HG03097 (cell line): ENCODE measurements around the gene MTMR1.

Experiments
- ATAC-seq: cut with Tn5 transposase; IDR thresholded peaks from one replicate; pipeline ENCODE4 v1.9.1; 2021; ENCODE audit not compliant: unreplicated experiment, low FRiP score

Gene MTMR1

GRCh38 chrX:150692831-150693724 is at the start of gene MTMR1:
Gene MTMR1, plus strand, starts transcription at chrX:150693396. Its CDS starts 135 bp downstream, at chrX:150693531.
- peak; percentile 38 for ATAC-seq

GRCh38 chrX:150643958-150644357 is 49.2 kb upstream of the MTMR1 start:
- ATAC-seq, result no peak

GRCh38 chrX:150644422-150644821 is 48.8 kb upstream of the MTMR1 start:
- no peak for ATAC-seq

- no peak for ATAC-seq
Measured at GRCh38 chrX:150647331-150647730, 45.9 kb upstream of the MTMR1 start.

GRCh38 chrX:150648296-150648940 is 44.8 kb upstream of the MTMR1 start:
- no peak for ATAC-seq

- ATAC-seq, result no peak
Measured at GRCh38 chrX:150649096-150649870, 43.9 kb upstream of the MTMR1 start.

- ATAC-seq, result no peak
Measured at GRCh38 chrX:150651906-150652305, 41.3 kb upstream of the MTMR1 start.

- no peak for ATAC-seq
Measured at GRCh38 chrX:150655788-150656187, 37.4 kb upstream of the MTMR1 start.

- ATAC-seq, result no peak
Measured at GRCh38 chrX:150663073-150663472, 30.1 kb upstream of the MTMR1 start.

GRCh38 chrX:150664290-150664689 is 28.9 kb upstream of the MTMR1 start:
- ATAC-seq, result no peak

- ATAC-seq, result no peak
Measured at GRCh38 chrX:150676221-150676620, 17.0 kb upstream of the MTMR1 start.

GRCh38 chrX:150680974-150681373 is 12.2 kb upstream of the MTMR1 start:
- no peak for ATAC-seq

- no peak for ATAC-seq
Measured at GRCh38 chrX:150683112-150683511, 10.1 kb upstream of the MTMR1 start.

GRCh38 chrX:150683536-150684146 is 9.6 kb upstream of the MTMR1 start:
- no peak for ATAC-seq

GRCh38 chrX:150688911-150689451 is 4.2 kb upstream of the MTMR1 start:
- no peak for ATAC-seq

GRCh38 chrX:150690126-150690525 is 3.1 kb upstream of the MTMR1 start:
- no peak for ATAC-seq

- no peak for ATAC-seq
Measured at GRCh38 chrX:150692296-150692695, 900 bp upstream of the MTMR1 start.

- ATAC-seq, result peak; percentile 61
Measured at GRCh38 chrX:150693725-150694574, 754 bp downstream of the MTMR1 start.

GRCh38 chrX:150694738-150695410 is 1.7 kb downstream of the MTMR1 start:
- ATAC-seq, result no peak
